ENCODE data around the gene NEU4. TPM values are rescaled to one million over a fixed set of nuclear protein-coding genes. Genes with fewer than 3 reads are reported as not detected.
"Not testable (repeated sequence)": the region's sequence is repeated elsewhere in the genome, so short reads cannot be mapped to it uniquely, and the experiment has no call there.

NEU4 gene
- total RNA-seq, 2 experiments from 2014 or later: 0.37 TPM; not detected in 1

DNA sequence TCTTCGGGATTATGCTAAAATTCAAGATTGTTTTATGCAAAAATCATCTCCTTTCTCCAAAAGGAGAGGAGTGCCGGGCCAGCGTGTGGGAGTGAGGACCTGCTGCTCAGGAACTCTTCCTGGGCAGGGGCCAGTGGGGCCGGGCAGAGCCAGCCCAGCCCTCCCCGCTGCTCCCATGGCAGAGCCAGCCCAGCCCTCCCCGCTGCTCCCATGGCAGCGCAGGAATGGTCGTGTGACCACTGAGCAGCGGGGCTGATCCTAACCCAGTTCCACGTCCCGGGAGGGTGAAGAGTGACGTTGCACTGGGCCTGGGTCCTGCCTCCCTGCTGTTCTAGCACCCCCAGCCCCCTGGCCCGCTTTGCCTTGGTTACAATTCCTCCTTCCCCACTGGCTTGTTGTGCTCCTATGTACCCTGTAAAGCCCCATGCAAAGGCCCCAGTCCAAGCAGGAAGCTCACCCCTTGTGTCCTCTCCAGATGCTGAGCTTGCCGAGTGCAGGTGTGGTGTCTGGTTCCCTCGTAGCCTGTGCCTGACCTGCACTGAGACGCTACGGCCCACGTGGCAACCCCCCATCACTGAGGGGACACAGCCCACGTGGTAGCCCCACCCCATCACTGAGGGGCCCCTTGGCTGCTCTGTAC lies 11.4 kb upstream of the NEU4 start:
- Mint-ChIP-seq H3K36me3 (ENCODE audit: low read depth) (no peaks in the 10 kb centered on the region), H3K4me3 (no peak overlapping the region), H3K27ac (no peak overlapping the region), H3K4me1 (no peaks in the 10 kb centered on the region), H3K27me3 (no peaks in the 10 kb centered on the region), H3K9me3 (no peaks in the 10 kb centered on the region)
- no peak for DNase-seq
- ChIA-PET CTCF (interaction anchor here (1.2 kb wide), 1 partner anchor 9 kb away, joined by 3 read pairs; no protein-coding TSS in a partner anchor), POLR2A (no interaction called here)

- ChIA-PET POLR2A (no interaction called here), CTCF (interaction anchor here (1.2 kb wide), 1 partner anchor 9 kb away, joined by 3 read pairs; no protein-coding TSS in a partner anchor)
- Mint-ChIP-seq H3K4me1 (no peaks in the 10 kb centered on the region), H3K4me3 (no peak overlapping the region), H3K27me3 (no peaks in the 10 kb centered on the region), H3K27ac (no peak overlapping the region), H3K36me3 (ENCODE audit: low read depth) (no peaks in the 10 kb centered on the region), H3K9me3 (no peaks in the 10 kb centered on the region)
- DNase-seq: no peak
Measured at GRCh38 chr2:241798081-241798630, 10.8 kb upstream of the NEU4 start.

GRCh38 chr2:241798631-241799521 lies 10.1 kb upstream of the NEU4 start:
- Mint-ChIP-seq H3K36me3 (ENCODE audit: low read depth) (no peaks in the 10 kb centered on the region), H3K27me3 (peaks cover 3% of the 10 kb centered on the region), H3K27ac (no peak overlapping the region), H3K4me1 (peaks cover 3% of the 10 kb centered on the region), H3K9me3 (no peaks in the 10 kb centered on the region), H3K4me3 (no peak overlapping the region)
- CTCF ChIA-PET: no interaction called here
- POLR2A ChIA-PET: no interaction called here
- no peak for DNase-seq

- Mint-ChIP-seq H3K27me3 (peaks cover 4% of the 10 kb centered on the region), H3K9me3 (no peaks in the 10 kb centered on the region), H3K27ac (no peak overlapping the region), H3K36me3 (ENCODE audit: low read depth) (no peaks in the 10 kb centered on the region), H3K4me1 (peaks cover 5% of the 10 kb centered on the region), H3K4me3 (no peak overlapping the region)
- POLR2A ChIA-PET: no interaction called here
- no peak for DNase-seq
- CTCF ChIA-PET: no interaction called here
Measured at GRCh38 chr2:241799522-241800197, 9.3 kb upstream of the NEU4 start.

DNA sequence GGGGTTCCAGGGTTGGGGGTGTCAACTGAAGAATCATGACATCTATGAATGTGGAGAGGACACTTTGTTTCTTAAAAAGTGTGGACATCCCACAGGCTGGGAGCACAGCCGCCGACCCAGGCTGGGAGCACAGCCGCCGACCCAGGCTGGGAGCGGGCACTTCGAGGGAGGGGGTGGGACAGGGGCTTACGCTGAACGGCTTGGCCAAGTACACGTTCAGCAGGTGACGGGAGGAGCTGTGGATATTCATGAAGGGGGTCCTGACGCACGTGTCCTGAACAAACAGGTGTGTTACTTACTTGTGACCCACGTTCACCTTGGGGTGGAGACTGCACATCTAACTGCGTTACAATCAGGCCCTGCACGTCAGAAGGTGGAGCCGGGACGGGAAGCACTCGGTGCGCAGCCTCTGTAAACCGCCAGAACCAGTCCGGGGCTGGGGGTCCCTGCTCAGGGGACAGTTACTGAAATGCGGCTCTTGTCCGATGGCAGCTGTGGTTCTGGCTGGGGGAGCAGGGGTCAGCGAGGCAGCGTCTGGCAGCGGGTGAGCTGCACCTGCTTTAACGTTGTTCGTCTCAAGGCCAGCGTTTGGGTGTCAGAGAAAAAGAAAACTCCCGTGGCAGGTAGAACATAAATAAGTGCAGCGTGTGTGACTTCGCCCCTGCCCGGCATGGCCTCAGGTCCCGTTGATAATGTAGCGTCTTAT lies 8.6 kb upstream of the NEU4 start:
- POLR2A ChIA-PET; H3K27ac Mint-ChIP-seq; CTCF ChIA-PET; H3K4me3 Mint-ChIP-seq; H3K27me3 Mint-ChIP-seq; H3K4me1 Mint-ChIP-seq; H3K9me3 Mint-ChIP-seq; DNase-seq; H3K36me3 Mint-ChIP-seq (ENCODE audit: low read depth): not testable (repeated sequence)

DNA sequence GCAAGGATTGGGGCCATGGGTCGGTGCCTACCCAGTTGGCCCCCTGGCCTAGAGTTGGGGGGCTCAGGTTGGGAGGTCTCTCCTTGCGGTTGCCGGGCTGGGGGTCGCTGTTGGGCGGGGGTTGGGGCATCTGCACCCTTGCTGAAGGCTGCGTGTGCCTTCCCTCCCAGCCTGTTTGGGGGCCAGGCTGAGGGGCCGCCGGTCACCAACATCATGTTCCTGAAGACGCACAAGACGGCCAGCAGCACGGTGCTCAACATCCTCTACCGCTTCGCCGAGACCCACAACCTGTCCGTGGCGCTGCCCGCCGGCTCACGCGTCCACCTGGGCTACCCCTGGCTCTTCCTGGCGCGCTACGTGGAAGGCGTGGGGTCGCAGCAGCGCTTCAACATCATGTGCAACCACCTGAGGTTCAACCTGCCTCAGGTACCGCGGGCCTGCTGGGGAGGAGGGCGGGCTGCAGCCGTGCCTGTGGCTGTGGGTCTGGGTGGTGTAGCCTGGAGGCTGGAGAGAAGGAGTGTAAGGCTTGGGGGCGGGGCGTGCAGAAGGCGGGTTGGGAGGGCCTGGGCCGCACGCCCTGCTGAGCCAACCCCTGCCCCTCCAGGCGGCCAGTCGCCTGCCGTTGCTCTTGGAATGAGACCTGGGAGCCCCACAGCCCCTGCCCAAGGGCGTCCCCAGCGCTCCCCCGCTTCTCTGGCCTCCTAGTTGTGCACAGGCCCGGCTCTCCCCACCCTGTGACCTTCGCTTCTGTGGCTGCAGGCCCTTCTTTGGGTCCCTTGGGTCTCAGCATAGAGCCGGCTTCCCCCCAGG lies 7.2 kb upstream of the NEU4 start:
- H3K4me3 Mint-ChIP-seq: no peak overlapping the region
- ChIA-PET CTCF (no interaction called here), POLR2A (no interaction called here)
- peaks cover 9% of the 10 kb centered on the region for H3K4me1 Mint-ChIP-seq
- no peak for DNase-seq
- no peaks in the 10 kb centered on the region for H3K9me3 Mint-ChIP-seq
- no peaks in the 10 kb centered on the region for H3K36me3 Mint-ChIP-seq (ENCODE audit: low read depth)
- H3K27me3 Mint-ChIP-seq: peaks cover 7% of the 10 kb centered on the region
- H3K27ac Mint-ChIP-seq: no peak overlapping the region

- peaks cover 9% of the 10 kb centered on the region for H3K4me1 Mint-ChIP-seq
- DNase-seq: no peak
- CTCF ChIA-PET: no interaction called here
- no peak overlapping the region for H3K27ac Mint-ChIP-seq
- no peaks in the 10 kb centered on the region for H3K9me3 Mint-ChIP-seq
- POLR2A ChIA-PET: no interaction called here
- H3K27me3 Mint-ChIP-seq: peaks cover 7% of the 10 kb centered on the region
- H3K4me3 Mint-ChIP-seq: no peak overlapping the region
- H3K36me3 Mint-ChIP-seq (ENCODE audit: low read depth): no peaks in the 10 kb centered on the region
Measured at GRCh38 chr2:241802421-241803318, 6.3 kb upstream of the NEU4 start.

GRCh38 chr2:241803387-241804325 lies 5.3 kb upstream of the NEU4 start:
- Mint-ChIP-seq H3K4me3 (peak overlapping the region; percentile 48), H3K36me3 (ENCODE audit: low read depth) (no peaks in the 10 kb centered on the region), H3K9me3 (no peaks in the 10 kb centered on the region), H3K27ac (peak overlapping the region; percentile 60), H3K4me1 (peaks cover 9% of the 10 kb centered on the region), H3K27me3 (peaks cover 10% of the 10 kb centered on the region)
- peak; percentile 40 for DNase-seq
- ChIA-PET CTCF (interaction anchor here (0.5 to 1.6 kb wide), 7 partner anchors 9 to 427 kb away, joined by 3 to 7 read pairs (median 3); no protein-coding TSS in a partner anchor), POLR2A (no interaction called here)

GRCh38 chr2:241804326-241805229 lies 4.4 kb upstream of the NEU4 start:
- peaks cover 9% of the 10 kb centered on the region for H3K4me1 Mint-ChIP-seq
- POLR2A ChIA-PET: no interaction called here

GRCh38 chr2:241806217-241806616 lies 2.8 kb upstream of the NEU4 start:
- H3K9me3 Mint-ChIP-seq; POLR2A ChIA-PET; H3K36me3 Mint-ChIP-seq (ENCODE audit: low read depth); H3K27ac Mint-ChIP-seq; CTCF ChIA-PET; DNase-seq; H3K4me3 Mint-ChIP-seq; H3K4me1 Mint-ChIP-seq: not testable (repeated sequence)
- peaks cover 10% of the 10 kb centered on the region for H3K27me3 Mint-ChIP-seq

More at GRCh38 chr2:241804326-241805229, 4.4 kb upstream of the NEU4 start:
- H3K9me3 Mint-ChIP-seq: no peaks in the 10 kb centered on the region
- H3K36me3 Mint-ChIP-seq (ENCODE audit: low read depth): no peaks in the 10 kb centered on the region
- peaks cover 10% of the 10 kb centered on the region for H3K27me3 Mint-ChIP-seq
- DNase-seq: no peak
- no peak overlapping the region for H3K4me3 Mint-ChIP-seq
- no peak overlapping the region for H3K27ac Mint-ChIP-seq
- CTCF ChIA-PET: interaction anchor here (1.1 to 1.6 kb wide), 6 partner anchors 9 to 55 kb away, joined by 3 to 7 read pairs (median 4); no protein-coding TSS in a partner anchor
